ENCODE measurements around the gene SPRY2.

DNA sequence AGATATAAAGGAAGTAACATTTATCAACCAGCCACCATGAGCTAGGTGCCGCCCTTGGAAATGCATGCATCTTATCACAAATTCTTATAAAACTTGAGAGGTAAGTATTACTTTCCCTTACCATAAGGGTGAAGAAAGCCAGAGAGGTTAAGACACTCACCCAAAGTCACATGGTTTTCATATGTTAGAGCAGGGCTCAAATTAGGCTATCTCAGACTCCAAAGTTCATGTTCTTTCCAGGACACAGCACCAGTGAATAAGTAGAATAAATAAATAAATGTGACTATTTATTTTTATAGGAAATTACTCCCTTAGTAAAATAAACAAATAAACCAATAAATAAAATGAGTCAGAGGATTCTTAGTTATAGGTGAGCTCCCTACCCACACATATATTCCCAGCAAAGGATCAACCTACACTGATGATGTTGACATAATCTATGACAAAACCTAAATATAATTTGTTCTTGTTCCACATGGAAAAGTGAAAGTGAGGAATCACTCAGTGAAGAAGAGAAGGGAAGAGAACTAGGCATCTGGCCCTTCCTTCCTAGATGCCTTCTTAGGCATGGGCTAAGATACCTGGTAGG is 27.2 kb downstream of the SPRY2 start:
- TF ChIP-seq, protein P1, sequence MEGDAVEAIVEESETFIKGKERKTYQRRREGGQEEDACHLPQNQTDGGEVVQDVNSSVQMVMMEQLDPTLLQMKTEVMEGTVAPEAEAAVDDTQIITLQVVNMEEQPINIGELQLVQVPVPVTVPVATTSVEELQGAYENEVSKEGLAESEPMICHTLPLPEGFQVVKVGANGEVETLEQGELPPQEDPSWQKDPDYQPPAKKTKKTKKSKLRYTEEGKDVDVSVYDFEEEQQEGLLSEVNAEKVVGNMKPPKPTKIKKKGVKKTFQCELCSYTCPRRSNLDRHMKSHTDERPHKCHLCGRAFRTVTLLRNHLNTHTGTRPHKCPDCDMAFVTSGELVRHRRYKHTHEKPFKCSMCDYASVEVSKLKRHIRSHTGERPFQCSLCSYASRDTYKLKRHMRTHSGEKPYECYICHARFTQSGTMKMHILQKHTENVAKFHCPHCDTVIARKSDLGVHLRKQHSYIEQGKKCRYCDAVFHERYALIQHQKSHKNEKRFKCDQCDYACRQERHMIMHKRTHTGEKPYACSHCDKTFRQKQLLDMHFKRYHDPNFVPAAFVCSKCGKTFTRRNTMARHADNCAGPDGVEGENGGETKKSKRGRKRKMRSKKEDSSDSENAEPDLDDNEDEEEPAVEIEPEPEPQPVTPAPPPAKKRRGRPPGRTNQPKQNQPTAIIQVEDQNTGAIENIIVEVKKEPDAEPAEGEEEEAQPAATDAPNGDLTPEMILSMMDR (IDR thresholded peaks at IDR 0.05; ENCODE audit: low read depth, low read length), result no peak
- no peak for TF ChIP-seq EZH2phosphoT487 (IDR thresholded peaks at IDR 0.05; ENCODE audit: low read depth)

All from OCI-LY3 (cell line).